Naive B cell (primary cell): Measurements from ENCODE around the gene RGS6. TPM values are rescaled to one million over a fixed set of nuclear protein-coding genes. Genes with fewer than 3 reads are reported as not detected.

ENCODE experiments used
- ATAC-seq, 2 donors: fragments of 150-1000 bp; cut with Tn5 transposase; 2 replicates each; pipeline ENCODE4 v1.10.0; 2021; ENCODE audit warnings: low read depth in 2 of 2, mild to moderate bottlenecking in 2 of 2, moderate library complexity in 2 of 2
- DNase-seq: peaks from one replicate; pipeline ENCODE4 v3.0.0; 2022
- H3K27ac Mint-ChIP-seq, 6 donors: one replicate each; pipeline ENCODE4 v1.8.0; 2020 to 2022; ENCODE audit warnings: mild to moderate bottlenecking in 6 of 6, mixed read lengths in 6 of 6, moderate library complexity in 5 of 6, inconsistent platforms in 2 of 6
- H3K27me3 Mint-ChIP-seq, 3 donors: one replicate each; pipeline ENCODE4 v1.8.0; 2021 to 2022; ENCODE audit warnings: mixed read lengths in 3 of 3, mild to moderate bottlenecking in 1 of 3
- H3K36me3 Mint-ChIP-seq, 2 donors: one replicate each; pipeline ENCODE4 v1.8.0; 2020 to 2022; ENCODE audit warnings: mixed read lengths in 2 of 2, inconsistent platforms in 1 of 2, mild to moderate bottlenecking in 1 of 2
- H3K4me1 Mint-ChIP-seq, 3 donors: one replicate each; pipeline ENCODE4 v1.8.0; 2020 to 2022; ENCODE audit warnings: mixed read lengths in 3 of 3, inconsistent platforms in 1 of 3, mild to moderate bottlenecking in 1 of 3, moderate library complexity in 1 of 3
- H3K4me3 Mint-ChIP-seq, 8 donors: one replicate each; pipeline ENCODE4 v1.8.0; 2020 to 2022; ENCODE audit warnings: mild to moderate bottlenecking in 8 of 8, mixed read lengths in 8 of 8, moderate library complexity in 8 of 8, inconsistent platforms in 2 of 8
- H3K9me3 Mint-ChIP-seq, 7 donors: one replicate each; pipeline ENCODE4 v1.8.0; 2020 to 2022; ENCODE audit warnings: mixed read lengths in 7 of 7, mild to moderate bottlenecking in 5 of 7, inconsistent platforms in 2 of 7, moderate library complexity in 1 of 7
- polyA plus RNA-seq, 6 donors: library from polyadenylated mRNA; unstranded; fragments of 300-500 nt; fragmentation: Illumina TruSeq; gene quantifications; one replicate each; pipeline ENCODE4 v1.2.3, GENCODE V29; 2021; ENCODE audit warnings: low read depth in 6 of 6

RGS6 gene
- polyA plus RNA-seq, 6 donors from 2014 or later = 0.06 to 0.28 (median 0.20) TPM; not detected in 2

DNA sequence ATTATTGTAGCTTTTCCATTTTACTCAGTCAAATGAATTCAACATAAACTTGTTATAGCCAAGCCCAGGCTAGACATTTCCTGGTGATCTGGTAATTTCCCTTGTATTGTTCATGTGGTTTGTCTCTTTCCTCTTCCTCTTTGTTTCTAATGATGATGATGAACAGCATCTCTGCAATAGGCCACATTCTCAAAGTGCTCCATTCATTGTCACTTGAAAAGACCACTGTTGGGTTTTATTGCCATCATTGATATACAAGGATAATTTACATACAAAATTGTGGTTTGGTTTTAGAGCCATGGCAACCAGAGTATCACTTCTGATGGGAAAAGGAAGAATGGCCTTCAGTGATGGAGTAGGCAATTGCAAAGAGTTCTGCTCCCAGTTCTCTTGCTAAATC, 379.3 kb downstream of the RGS6 start:
- peaks cover 0 to 3% (median 0%) of the 10 kb centered on the region in 3 donors for H3K4me1 Mint-ChIP-seq
- no peaks in the 10 kb centered on the region for H3K36me3 Mint-ChIP-seq
- DNase-seq = no peak
- no peak overlapping the region for H3K27ac Mint-ChIP-seq
- peaks cover 42 to 58% (median 52%) of the 10 kb centered on the region in 3 donors for H3K27me3 Mint-ChIP-seq
- no peak overlapping the region for H3K4me3 Mint-ChIP-seq
- ATAC-seq = no peak
- H3K9me3 Mint-ChIP-seq = peaks cover 0 to 13% (median 3%) of the 10 kb centered on the region in 7 donors

DNA sequence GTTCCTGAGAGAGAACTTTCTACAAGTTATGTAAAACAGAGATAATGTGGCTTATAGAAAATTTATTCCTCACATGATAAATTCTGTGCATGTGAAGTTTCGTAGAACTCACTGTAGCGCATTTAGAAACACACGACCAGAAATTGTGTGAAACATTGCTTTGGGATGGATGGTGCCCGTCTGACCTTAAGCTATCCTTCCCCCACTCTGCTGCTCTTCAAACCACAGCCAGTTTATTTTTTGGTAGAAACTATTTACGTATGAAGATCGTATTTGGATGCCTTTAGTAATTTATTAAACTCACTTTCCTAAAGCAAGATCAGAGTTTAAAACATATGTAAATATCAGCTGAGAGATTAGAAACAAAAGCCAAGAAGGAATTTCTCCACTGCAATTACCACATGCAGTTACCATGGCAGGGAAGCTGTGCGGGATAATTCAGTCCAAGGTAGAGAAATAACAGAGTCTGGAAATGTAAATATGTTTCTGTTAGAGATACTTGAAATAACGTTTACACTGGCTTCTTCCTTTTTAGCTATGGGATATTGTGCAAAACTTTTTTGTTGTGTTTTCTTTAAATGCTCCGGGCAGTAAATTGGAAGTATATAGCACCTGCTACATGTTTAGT, 382.7 kb downstream of the RGS6 start:
- Mint-ChIP-seq H3K9me3 (peaks cover 0 to 9% (median 3%) of the 10 kb centered on the region in 7 donors), H3K4me3 (no peak overlapping the region), H3K27ac (no peak overlapping the region), H3K27me3 (peaks cover 45 to 57% (median 52%) of the 10 kb centered on the region in 3 donors), H3K4me1 (peaks cover 0 to 3% (median 0%) of the 10 kb centered on the region in 3 donors), H3K36me3 (no peaks in the 10 kb centered on the region)
- DNase-seq (no peak), ATAC-seq (no peak)

DNA sequence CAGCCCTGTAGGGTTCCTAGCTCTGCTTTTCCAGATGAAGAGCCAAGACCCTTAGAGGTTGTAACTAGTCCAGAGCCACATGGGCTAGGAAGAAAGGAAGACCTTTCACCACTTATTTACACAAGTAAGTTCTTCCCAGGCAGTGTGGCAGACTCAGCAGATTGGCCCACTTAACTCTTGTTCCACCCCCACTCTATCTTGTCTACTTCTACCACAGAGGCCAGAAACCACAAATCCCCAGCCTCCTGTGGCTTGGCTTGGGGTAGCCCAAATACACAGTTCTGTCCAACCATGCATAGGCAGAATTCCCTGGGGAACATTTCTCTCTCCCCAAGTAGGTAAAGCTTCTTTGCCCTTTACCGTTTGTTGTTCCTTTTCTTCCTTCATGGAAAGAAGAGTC, 383.5 kb downstream of the RGS6 start:
- H3K9me3 Mint-ChIP-seq = peaks cover 0 to 9% (median 3%) of the 10 kb centered on the region in 7 donors
- no peak for ATAC-seq

DNA sequence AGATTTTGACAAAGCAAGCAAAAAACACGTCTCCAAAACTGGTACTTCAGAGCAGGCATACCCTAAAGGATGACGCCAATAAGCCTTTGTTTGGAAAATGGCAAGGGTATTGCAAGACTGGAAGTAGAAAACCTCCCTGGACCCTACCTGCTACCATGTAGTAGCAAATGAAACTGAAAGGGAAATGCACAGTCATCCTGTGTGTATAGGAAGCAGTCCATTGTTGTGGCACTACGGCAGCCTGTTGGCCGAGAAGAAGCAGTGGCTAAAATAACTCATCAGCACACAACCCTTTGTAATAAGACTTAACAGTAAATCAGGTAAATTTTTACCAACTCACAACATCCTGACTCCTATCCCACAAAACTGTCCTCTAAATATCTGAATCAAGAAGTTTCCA, 386.4 kb downstream of the RGS6 start:
- peaks cover 29 to 38% (median 37%) of the 10 kb centered on the region in 3 donors for H3K27me3 Mint-ChIP-seq
- peaks cover 0 to 7% (median 2%) of the 10 kb centered on the region in 7 donors for H3K9me3 Mint-ChIP-seq
- H3K27ac Mint-ChIP-seq = no peak overlapping the region
- peaks cover 0 to 3% (median 0%) of the 10 kb centered on the region in 3 donors for H3K4me1 Mint-ChIP-seq
- no peak for ATAC-seq
- H3K36me3 Mint-ChIP-seq = no peaks in the 10 kb centered on the region
- DNase-seq = no peak
- H3K4me3 Mint-ChIP-seq = no peak overlapping the region

More for the DNA sequence above, 383.5 kb downstream of the RGS6 start:
- Mint-ChIP-seq H3K27ac (no peak overlapping the region), H3K4me3 (no peak overlapping the region), H3K27me3 (peaks cover 37 to 52% (median 48%) of the 10 kb centered on the region in 3 donors), H3K4me1 (peaks cover 0 to 3% (median 0%) of the 10 kb centered on the region in 3 donors), H3K36me3 (no peaks in the 10 kb centered on the region)
- DNase-seq = no peak

DNA sequence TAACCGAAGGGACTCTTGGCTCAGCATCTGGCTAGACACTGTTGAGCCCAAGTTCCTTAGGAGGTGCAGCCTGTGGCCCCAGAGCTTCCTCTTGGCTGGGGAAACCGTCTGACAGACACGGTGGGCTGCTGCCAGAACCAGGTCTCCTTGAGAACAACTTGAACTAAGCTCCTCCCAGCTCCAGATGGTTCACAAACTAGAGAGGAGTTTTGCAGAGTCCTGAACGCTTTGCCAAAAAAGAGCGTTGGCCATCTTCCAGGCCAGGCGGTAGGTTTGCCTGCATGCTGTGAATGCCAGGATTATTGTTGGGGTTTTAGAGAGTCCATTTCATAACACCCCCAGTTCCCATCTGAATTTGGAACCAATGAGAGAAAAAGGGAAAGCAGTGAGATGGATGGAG, 399.8 kb downstream of the RGS6 start:
- Mint-ChIP-seq H3K27me3 (peaks cover 24 to 50% (median 48%) of the 10 kb centered on the region in 3 donors), H3K9me3 (peaks cover 0 to 7% (median 0%) of the 10 kb centered on the region in 7 donors), H3K27ac (no peak overlapping the region), H3K4me3 (no peak overlapping the region), H3K36me3 (no peaks in the 10 kb centered on the region), H3K4me1 (no peaks in the 10 kb centered on the region)
- DNase-seq = no peak
- no peak for ATAC-seq

DNA sequence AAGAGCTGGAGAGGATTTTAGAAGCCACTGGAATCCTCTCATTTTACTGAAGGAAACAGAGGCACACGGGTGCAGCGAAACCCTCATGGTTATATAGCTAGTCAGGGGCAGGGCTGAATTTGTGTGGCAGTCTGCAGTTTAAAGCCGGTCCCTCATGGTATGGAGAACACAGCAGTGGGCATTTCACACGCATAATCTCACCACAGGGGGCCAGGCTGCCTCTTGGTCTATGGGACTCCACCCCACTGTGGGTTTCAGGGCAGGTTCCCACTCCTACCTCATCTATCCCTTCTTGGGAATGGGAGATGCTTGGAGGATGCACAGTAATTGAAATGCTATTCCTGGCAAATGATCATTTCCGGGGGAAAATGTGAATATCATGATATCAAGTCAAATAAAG, 400.6 kb downstream of the RGS6 start:
- ATAC-seq = no peak
- no peak for DNase-seq
- peaks cover 0 to 7% (median 0%) of the 10 kb centered on the region in 7 donors for H3K9me3 Mint-ChIP-seq
- H3K27me3 Mint-ChIP-seq = peaks cover 25 to 52% (median 48%) of the 10 kb centered on the region in 3 donors
- no peak overlapping the region for H3K4me3 Mint-ChIP-seq
- no peaks in the 10 kb centered on the region for H3K36me3 Mint-ChIP-seq
- no peak overlapping the region for H3K27ac Mint-ChIP-seq
- no peaks in the 10 kb centered on the region for H3K4me1 Mint-ChIP-seq

DNA sequence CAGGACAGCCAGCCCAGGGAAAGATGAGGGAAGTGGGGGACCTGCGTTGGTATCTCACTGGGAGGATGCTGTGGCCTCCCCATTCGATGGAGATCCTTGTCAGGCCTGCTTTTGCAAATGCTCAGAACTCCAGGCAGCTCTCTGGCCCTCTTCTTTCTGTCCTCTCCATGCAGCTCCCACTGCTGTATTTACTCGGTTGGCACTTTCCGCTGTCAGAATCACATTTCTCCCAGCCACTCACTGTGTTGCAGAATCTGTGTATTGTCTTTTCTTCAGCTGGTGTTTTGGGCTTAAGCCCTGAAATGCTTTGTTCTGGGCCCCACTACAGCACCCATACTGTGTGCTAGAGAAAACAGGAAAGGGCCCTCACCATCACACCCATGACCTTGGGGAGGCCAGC, 401.1 kb downstream of the RGS6 start:
- Mint-ChIP-seq H3K4me3 (no peak overlapping the region), H3K4me1 (no peaks in the 10 kb centered on the region), H3K27me3 (peaks cover 28 to 56% (median 43%) of the 10 kb centered on the region in 3 donors), H3K9me3 (peaks cover 0 to 6% (median 0%) of the 10 kb centered on the region in 7 donors), H3K27ac (no peak overlapping the region), H3K36me3 (no peaks in the 10 kb centered on the region)
- no peak for DNase-seq
- ATAC-seq = no peak

DNA sequence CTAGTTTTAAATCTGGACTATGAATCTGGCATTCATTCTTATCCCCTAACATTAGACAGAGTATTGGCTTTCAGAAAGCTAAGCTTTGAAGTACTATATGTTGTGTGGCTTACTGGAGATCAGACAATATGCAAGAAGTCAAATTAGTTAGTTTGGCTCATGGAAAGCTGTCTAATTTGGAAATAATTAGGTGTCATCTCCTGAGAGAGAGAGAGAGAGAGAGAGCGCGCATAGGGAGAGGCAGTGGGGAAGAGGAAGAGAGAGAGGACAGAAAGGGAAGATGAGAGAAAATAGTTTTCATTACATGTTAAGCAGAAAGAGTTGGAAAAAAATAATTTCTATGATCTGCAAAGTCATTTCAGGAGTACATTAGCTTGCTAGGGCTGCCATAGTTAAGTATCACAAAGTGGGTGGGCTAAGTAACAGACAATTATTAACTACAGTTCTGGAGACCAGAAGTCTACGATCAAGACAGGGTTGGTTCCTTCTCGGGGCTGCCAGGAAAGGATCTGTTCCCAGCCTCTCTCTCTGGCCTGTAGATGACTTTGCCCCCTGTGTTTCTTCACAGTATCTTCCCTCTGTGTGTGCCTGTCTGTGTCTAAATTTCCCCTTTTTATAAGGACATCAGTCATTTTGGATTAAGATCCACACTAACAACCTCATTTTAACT, 404.2 kb downstream of the RGS6 start:
- Mint-ChIP-seq H3K4me3 (peak overlapping the region in 1 of 8 donors; percentile 18), H3K27me3 (peaks cover 45 to 74% (median 62%) of the 10 kb centered on the region in 3 donors), H3K36me3 (peaks cover 0 to 12% of the 10 kb centered on the region in 2 donors), H3K9me3 (peaks cover 0 to 9% (median 0%) of the 10 kb centered on the region in 7 donors), H3K27ac (peak overlapping the region in 1 of 6 donors; percentile 27), H3K4me1 (no peaks in the 10 kb centered on the region)
- no peak for ATAC-seq
- no peak for DNase-seq

DNA sequence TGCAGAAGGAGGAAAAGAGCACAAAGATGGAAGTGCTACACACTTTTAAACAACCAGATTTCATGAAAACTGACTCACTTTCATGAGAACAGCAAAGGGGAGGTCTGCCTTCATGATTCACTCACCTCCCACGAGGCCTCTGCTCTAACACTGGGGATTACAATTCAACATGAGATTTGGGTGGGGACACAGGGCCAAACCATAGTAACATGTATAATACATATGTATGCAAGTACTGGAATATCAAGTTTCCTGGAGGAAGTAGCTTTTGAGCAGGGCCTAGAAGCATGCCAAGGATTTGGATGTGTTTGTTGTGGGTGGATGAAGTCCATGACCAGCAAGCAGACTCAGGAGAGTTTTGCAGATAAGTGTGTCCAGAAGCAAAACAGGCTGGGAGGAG, 409.0 kb downstream of the RGS6 start:
- ATAC-seq = no peak
- H3K27me3 Mint-ChIP-seq = peaks cover 25 to 45% (median 38%) of the 10 kb centered on the region in 3 donors
- H3K4me3 Mint-ChIP-seq = no peak overlapping the region
- DNase-seq = no peak
- no peaks in the 10 kb centered on the region for H3K4me1 Mint-ChIP-seq
- peaks cover 0 to 15% (median 2%) of the 10 kb centered on the region in 7 donors for H3K9me3 Mint-ChIP-seq
- H3K27ac Mint-ChIP-seq = peak overlapping the region in 1 of 6 donors; percentile 49
- H3K36me3 Mint-ChIP-seq = peaks cover 0 to 14% of the 10 kb centered on the region in 2 donors

DNA sequence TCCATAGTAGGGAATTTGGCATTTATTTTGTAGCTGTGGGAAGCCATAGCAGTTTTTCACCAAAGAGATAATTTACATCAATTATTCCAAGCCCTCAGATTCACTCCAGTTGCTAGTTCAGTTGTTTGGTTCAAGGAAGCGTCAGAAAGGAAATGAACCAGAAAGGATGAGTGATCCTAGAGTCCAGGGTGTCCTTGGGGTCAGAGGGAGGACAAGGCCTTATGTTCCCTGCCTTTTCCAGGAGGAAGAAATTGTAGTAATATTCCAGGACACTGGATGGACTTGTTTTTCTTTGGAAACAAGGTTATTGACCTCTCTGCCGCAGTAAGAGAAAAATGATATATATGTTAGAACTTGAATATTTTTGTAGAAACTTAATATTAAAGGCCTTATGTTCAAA, 409.5 kb downstream of the RGS6 start:
- Mint-ChIP-seq H3K4me3 (no peak overlapping the region), H3K27me3 (peaks cover 23 to 42% (median 34%) of the 10 kb centered on the region in 3 donors), H3K36me3 (peaks cover 0 to 14% of the 10 kb centered on the region in 2 donors), H3K27ac (no peak overlapping the region), H3K4me1 (no peaks in the 10 kb centered on the region), H3K9me3 (peaks cover 0 to 15% (median 2%) of the 10 kb centered on the region in 7 donors)
- DNase-seq (no peak), ATAC-seq (no peak)

DNA sequence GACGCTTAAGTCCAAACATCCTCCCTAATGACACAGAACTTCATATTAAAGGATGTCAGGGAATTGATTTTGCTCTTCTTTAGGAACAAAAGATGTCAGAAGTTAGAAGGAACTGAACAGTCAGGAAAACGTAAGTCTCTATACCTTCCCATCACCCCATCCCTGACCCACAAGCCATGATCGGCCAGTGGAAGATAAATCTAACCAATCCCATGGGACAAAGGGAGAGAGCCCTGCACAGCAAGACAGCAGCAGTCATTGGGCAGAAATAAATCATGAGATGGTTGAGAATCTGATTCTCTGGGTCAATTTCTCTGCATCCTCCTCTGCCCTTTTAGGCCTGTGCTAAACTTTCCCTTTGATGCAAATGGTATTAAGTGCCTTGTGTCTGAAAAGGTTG, 414.9 kb downstream of the RGS6 start:
- H3K27ac Mint-ChIP-seq = peak overlapping the region in 1 of 6 donors; percentile 3
- no peaks in the 10 kb centered on the region for H3K4me1 Mint-ChIP-seq
- DNase-seq = no peak
- no peaks in the 10 kb centered on the region for H3K36me3 Mint-ChIP-seq
- peaks cover 14 to 42% (median 18%) of the 10 kb centered on the region in 3 donors for H3K27me3 Mint-ChIP-seq
- H3K9me3 Mint-ChIP-seq = peaks cover 0 to 10% (median 3%) of the 10 kb centered on the region in 7 donors
- ATAC-seq = no peak
- H3K4me3 Mint-ChIP-seq = no peak overlapping the region

DNA sequence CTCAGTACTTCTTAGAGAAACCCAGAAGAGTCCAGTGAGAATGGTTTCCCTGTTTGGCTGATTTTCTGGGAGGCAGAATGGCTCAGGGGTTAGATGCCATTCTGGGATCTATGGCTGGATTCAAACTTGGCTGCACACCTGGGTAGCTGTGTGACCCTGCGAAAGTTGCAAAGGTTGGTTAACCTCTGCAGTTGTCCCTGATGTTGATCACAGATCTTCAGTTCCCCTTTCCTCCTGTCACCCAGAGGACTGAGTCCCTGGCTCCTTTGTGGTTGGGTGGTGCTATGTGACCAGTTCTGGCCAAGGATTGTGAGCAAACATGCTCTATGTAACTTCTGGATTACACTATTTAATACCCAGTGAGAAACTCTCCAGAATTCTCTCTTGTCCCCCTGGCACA, 418.0 kb downstream of the RGS6 start:
- no peak for DNase-seq
- no peak for ATAC-seq
- peaks cover 0 to 3% (median 0%) of the 10 kb centered on the region in 7 donors for H3K9me3 Mint-ChIP-seq
- H3K4me1 Mint-ChIP-seq = no peaks in the 10 kb centered on the region
- H3K4me3 Mint-ChIP-seq = no peak overlapping the region
- H3K27me3 Mint-ChIP-seq = peaks cover 18 to 36% (median 29%) of the 10 kb centered on the region in 3 donors
- H3K27ac Mint-ChIP-seq = no peak overlapping the region
- H3K36me3 Mint-ChIP-seq = no peaks in the 10 kb centered on the region

DNA sequence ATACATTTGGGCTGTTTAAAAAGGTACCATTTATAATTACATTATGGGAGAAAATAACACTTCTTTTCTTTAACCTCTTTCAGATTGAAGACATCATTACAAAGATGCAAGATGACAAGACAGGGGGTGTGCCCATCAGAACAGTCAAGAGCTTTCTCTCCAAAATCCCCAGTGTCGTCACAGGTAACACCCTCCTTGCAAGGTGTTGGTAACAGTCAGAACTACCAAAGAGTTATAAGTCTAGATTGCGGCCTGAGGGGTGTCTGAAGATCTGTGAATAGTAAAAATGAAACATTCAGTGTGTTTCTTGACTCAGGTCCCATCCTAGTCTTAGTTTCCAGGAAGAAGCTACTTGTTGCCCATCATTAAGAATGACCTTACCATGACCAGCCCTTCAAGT, 419.8 kb downstream of the RGS6 start:
- ATAC-seq = no peak
- peaks cover 27 to 41% (median 35%) of the 10 kb centered on the region in 3 donors for H3K27me3 Mint-ChIP-seq
- DNase-seq = no peak
- H3K4me3 Mint-ChIP-seq = no peak overlapping the region
- H3K27ac Mint-ChIP-seq = no peak overlapping the region
- H3K9me3 Mint-ChIP-seq = peaks cover 0 to 5% (median under 1%) of the 10 kb centered on the region in 7 donors
- no peaks in the 10 kb centered on the region for H3K4me1 Mint-ChIP-seq
- H3K36me3 Mint-ChIP-seq = no peaks in the 10 kb centered on the region

DNA sequence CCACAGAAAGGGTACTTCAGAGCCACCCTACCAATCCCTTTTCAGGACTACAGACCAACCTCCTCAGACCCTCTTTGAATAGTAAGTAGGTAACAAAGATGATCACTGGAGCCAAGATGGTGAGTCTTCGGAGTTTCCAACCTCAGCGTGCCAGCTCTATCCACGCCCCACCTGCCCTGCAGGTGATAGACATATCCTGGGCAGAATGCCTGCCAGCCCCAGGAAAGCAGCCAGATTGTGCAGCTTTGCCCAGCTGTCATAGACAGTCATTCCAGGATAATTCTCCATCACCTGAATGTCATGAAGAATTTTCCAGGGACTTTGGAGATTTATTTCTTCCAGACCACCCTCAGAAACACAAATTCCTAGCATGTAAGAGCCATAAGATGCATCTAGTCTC, 434.4 kb downstream of the RGS6 start:
- no peak for DNase-seq
- no peak for ATAC-seq
- no peaks in the 10 kb centered on the region for H3K4me1 Mint-ChIP-seq
- H3K27me3 Mint-ChIP-seq = peaks cover 5 to 27% (median 15%) of the 10 kb centered on the region in 3 donors
- H3K4me3 Mint-ChIP-seq = no peak overlapping the region
- peaks cover 0 to 5% (median 0%) of the 10 kb centered on the region in 7 donors for H3K9me3 Mint-ChIP-seq
- H3K27ac Mint-ChIP-seq = no peak overlapping the region
- H3K36me3 Mint-ChIP-seq = no peaks in the 10 kb centered on the region
